ENCODE results near the gene RBM5. TPM values are rescaled to one million over a fixed set of nuclear protein-coding genes. Genes with fewer than 3 reads are reported as not detected.

The RBM5 gene
- total and polyA plus RNA-seq, 2 donors (not counting 1 experiment from before 2014, with no cell fraction given) = 113 to 174 TPM

- no peak overlapping the region for H3K4me2 ChIP-seq (ENCODE audit: extremely low read depth, insufficient read depth, low read length)
Measured at GRCh38 chr3:50160561-50160983, 71.9 kb downstream of the RBM5 start.

GRCh38 chr3:50161320-50161719 lies 72.6 kb downstream of the RBM5 start:
- Histone ChIP-seq H3K79me2 (ENCODE audit: control insufficient read depth, insufficient read depth, low read length) (no peaks in the 10 kb centered on the region), H4K20me1 (ENCODE audit: control insufficient read depth, extremely low read depth, insufficient read depth, low read length) (no peaks in the 10 kb centered on the region), H3K4me3 (replicated peaks in 1 of 4; ENCODE audit: control extremely low read depth in 1 of 4, insufficient read depth in 1 of 4, low read depth in 3 of 4, low read length in 4 of 4) (no peak overlapping the region), H3K27ac (ENCODE audit: insufficient read depth, low read length) (no peak overlapping the region), H3K36me3 (ENCODE audit: control insufficient read depth, insufficient read depth, low read length) (no peaks in the 10 kb centered on the region), H3K4me1 (ENCODE audit: control insufficient read depth, extremely low read depth, insufficient read depth, low read length) (peaks cover 37% of the 10 kb centered on the region), H3K27me3 (ENCODE audit: control insufficient read depth, insufficient read depth, low read length) (no peaks in the 10 kb centered on the region), H3K9ac (ENCODE audit: insufficient read depth, low read length) (no peak overlapping the region), H3K9me3 (ENCODE audit: control insufficient read depth, insufficient read depth, low read depth, low read length) (no peaks in the 10 kb centered on the region), H3K4me2 (ENCODE audit: extremely low read depth, insufficient read depth, low read length) (no peak overlapping the region), H2AFZ (ENCODE audit: low read length) (no peak overlapping the region)
- TF ChIP-seq EZH2 (IDR thresholded peaks at IDR 0.05; ENCODE audit: low read length, missing control alignments) (no peak), CTCF (conservative IDR thresholded peaks at IDR 0.05 in 1 of 2, IDR thresholded peaks at IDR 0.05 in 1 of 2; ENCODE audit: low read depth in 1 of 2, low read length in 2 of 2) (no peak)
- no peak for DNase-seq (ENCODE audit: low read depth in 2 of 2)

More at GRCh38 chr3:50160561-50160983, 71.9 kb downstream of the RBM5 start:
- Histone ChIP-seq H3K27me3 (ENCODE audit: control insufficient read depth, insufficient read depth, low read length) (no peaks in the 10 kb centered on the region), H3K9ac (ENCODE audit: insufficient read depth, low read length) (no peak overlapping the region), H3K79me2 (ENCODE audit: control insufficient read depth, insufficient read depth, low read length) (no peaks in the 10 kb centered on the region), H3K9me3 (ENCODE audit: control insufficient read depth, insufficient read depth, low read depth, low read length) (no peaks in the 10 kb centered on the region), H4K20me1 (ENCODE audit: control insufficient read depth, extremely low read depth, insufficient read depth, low read length) (no peaks in the 10 kb centered on the region), H3K36me3 (ENCODE audit: control insufficient read depth, insufficient read depth, low read length) (no peaks in the 10 kb centered on the region), H3K4me3 (replicated peaks in 1 of 4; ENCODE audit: control extremely low read depth in 1 of 4, insufficient read depth in 1 of 4, low read depth in 3 of 4, low read length in 4 of 4) (no peak overlapping the region), H3K4me1 (ENCODE audit: control insufficient read depth, extremely low read depth, insufficient read depth, low read length) (peaks cover 30% of the 10 kb centered on the region), H3K27ac (ENCODE audit: insufficient read depth, low read length) (no peak overlapping the region), H2AFZ (ENCODE audit: low read length) (no peak overlapping the region)
- DNase-seq (ENCODE audit: low read depth in 2 of 2) = peak in 1 of 2 donors; percentile 62
- TF ChIP-seq EZH2 (IDR thresholded peaks at IDR 0.05; ENCODE audit: low read length, missing control alignments) (no peak), CTCF (conservative IDR thresholded peaks at IDR 0.05 in 1 of 2, IDR thresholded peaks at IDR 0.05 in 1 of 2; ENCODE audit: low read depth in 1 of 2, low read length in 2 of 2) (no peak)

GRCh38 chr3:50162034-50162883 lies 73.5 kb downstream of the RBM5 start:
- Histone ChIP-seq H3K9me3 (ENCODE audit: control insufficient read depth, insufficient read depth, low read depth, low read length) (no peaks in the 10 kb centered on the region), H2AFZ (ENCODE audit: low read length) (no peak overlapping the region), H3K4me2 (ENCODE audit: extremely low read depth, insufficient read depth, low read length) (no peak overlapping the region), H3K4me1 (ENCODE audit: control insufficient read depth, extremely low read depth, insufficient read depth, low read length) (peaks cover 33% of the 10 kb centered on the region), H3K27ac (ENCODE audit: insufficient read depth, low read length) (no peak overlapping the region), H3K79me2 (ENCODE audit: control insufficient read depth, insufficient read depth, low read length) (no peaks in the 10 kb centered on the region), H4K20me1 (ENCODE audit: control insufficient read depth, extremely low read depth, insufficient read depth, low read length) (no peaks in the 10 kb centered on the region), H3K36me3 (ENCODE audit: control insufficient read depth, insufficient read depth, low read length) (no peaks in the 10 kb centered on the region), H3K4me3 (replicated peaks in 1 of 4; ENCODE audit: control extremely low read depth in 1 of 4, insufficient read depth in 1 of 4, low read depth in 3 of 4, low read length in 4 of 4) (no peak overlapping the region), H3K9ac (ENCODE audit: insufficient read depth, low read length) (no peak overlapping the region), H3K27me3 (ENCODE audit: control insufficient read depth, insufficient read depth, low read length) (no peaks in the 10 kb centered on the region)
- no peak for DNase-seq (ENCODE audit: low read depth in 2 of 2)
- TF ChIP-seq CTCF (conservative IDR thresholded peaks at IDR 0.05 in 1 of 2, IDR thresholded peaks at IDR 0.05 in 1 of 2; ENCODE audit: low read depth in 1 of 2, low read length in 2 of 2) = no peak
- no peak for TF ChIP-seq EZH2 (IDR thresholded peaks at IDR 0.05; ENCODE audit: low read length, missing control alignments)

All from fibroblast of lung (primary cell).